Aortic smooth muscle cell (primary cell): ENCODE measurements around the gene TMEM134. TPM values are rescaled to one million over a fixed set of nuclear protein-coding genes. Genes with fewer than 3 reads are reported as not detected.

Experiments
- total RNA-seq: library from RNA; depleted of rRNA; stranded (reverse); fragments of >200 nt; gene quantifications from 2 replicates; pipeline ENCODE4 v1.2.3, GENCODE V29; 2014

TMEM134 gene, protein sequence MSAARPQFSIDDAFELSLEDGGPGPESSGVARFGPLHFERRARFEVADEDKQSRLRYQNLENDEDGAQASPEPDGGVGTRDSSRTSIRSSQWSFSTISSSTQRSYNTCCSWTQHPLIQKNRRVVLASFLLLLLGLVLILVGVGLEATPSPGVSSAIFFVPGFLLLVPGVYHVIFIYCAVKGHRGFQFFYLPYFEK
- total RNA-seq, result 20.5 and 21.1 TPM in 2 replicates

DNA sequence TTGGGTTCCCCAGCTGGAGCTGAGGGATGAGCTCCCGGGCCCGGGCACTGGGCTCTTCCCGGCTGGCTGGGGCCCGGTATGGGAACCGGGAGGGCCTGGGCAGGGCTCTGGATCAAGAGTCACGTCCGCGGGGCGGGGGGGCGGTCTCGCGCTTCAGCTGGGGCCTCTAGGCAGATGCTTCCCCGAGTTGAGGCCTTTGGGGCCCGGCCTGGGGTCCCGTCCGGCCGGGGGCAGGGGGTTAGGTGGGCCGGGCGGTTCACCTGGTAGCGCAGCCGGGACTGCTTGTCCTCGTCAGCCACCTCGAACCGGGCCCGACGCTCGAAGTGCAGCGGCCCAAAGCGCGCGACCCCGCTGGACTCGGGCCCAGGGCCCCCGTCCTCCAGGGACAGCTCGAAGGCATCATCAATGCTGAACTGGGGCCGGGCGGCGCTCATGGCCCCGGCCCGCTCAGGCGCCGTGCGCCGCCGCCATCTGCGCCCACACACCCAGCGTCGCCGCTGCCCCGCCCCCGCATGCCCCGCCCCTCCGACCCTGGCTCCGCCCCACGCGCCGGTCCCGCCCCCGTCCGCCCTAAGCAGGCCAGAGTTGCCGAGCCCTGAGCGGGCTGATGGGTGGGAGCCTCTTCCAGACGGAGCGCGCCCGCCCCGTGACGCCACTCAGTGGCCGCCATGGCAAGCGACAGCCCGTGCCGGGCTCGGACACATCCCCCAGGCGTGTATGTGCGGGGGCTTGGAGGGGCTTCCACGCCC, at the start of gene TMEM134:
Gene TMEM134 (minus strand): TSS at position 493 of the 749 bp plus-strand sequence. CDS start 59 bp downstream, at position 434.

DNA sequence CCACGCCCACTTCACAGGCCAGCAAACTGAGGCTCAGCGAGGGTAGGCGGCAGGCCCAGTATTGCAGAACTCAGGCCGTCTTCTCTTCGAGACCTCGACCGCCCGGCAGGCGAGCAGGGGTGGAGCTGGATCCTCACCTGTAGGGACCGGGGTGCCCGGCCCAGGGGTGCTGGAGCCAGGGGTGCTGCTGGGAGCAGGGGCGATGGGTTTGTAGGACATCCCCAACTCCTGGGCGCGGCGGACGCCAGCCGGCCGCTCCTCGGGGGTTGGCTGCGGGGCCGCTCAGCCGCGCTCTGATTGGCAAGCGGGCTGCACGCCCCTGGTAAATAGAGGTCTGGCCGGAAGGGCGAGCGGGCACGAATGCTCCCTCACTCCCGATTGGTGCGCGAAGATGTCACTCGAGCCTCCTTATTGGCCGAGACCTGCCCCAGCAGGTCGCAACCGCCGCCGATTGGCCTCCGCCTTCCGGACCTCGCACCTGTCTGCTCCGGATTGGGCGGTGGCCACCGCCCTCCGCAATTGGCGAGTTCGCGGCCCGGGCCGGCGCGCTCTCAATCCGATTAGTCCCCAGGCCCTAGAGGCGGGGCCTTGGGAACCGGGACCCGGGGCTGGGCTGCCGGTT, 38.9 kb upstream of the TMEM134 start, which contains the start of gene CDK2AP2:
Gene CDK2AP2 (minus strand): TSS at position 299 of the 622 bp plus-strand sequence. CDS start 80 bp downstream, at position 219.

DNA sequence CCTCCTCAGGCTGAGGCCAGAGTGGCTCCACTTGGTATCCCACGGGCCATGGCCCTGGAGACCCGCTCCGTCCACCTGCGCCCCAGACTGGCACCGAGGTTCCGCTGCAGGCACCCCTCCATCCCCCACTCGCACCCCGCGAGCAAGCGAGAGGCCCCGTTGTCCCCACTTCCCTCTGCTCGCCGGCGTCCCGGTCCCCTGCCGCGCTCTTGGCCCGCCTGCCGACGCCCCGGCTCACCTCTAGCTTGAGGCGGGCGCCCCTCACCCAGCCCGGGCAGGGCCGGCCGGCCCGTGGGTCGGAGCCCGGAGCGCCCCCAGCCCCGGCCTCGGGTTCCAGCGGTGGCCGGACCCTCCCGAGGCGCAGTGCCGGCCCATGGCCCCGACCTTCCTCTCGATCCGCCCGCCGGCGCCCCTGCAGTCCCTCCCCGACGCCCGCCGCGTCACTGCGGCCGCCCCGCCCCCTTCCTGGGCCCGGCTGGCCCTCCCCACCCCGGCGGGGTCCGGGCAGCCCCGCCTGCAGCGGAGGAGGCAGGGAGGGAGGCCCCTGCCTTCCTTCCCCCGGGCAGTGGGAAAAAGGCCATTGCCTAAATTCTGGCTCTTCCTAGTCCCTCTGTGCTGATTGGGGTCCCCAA, 36.0 kb upstream of the TMEM134 start, which contains the start of gene PITPNM1:
Gene PITPNM1 (minus strand): TSS at position 414 of the 632 bp plus-strand sequence. CDS start 1,183 bp downstream, outside the sequence.

DNA sequence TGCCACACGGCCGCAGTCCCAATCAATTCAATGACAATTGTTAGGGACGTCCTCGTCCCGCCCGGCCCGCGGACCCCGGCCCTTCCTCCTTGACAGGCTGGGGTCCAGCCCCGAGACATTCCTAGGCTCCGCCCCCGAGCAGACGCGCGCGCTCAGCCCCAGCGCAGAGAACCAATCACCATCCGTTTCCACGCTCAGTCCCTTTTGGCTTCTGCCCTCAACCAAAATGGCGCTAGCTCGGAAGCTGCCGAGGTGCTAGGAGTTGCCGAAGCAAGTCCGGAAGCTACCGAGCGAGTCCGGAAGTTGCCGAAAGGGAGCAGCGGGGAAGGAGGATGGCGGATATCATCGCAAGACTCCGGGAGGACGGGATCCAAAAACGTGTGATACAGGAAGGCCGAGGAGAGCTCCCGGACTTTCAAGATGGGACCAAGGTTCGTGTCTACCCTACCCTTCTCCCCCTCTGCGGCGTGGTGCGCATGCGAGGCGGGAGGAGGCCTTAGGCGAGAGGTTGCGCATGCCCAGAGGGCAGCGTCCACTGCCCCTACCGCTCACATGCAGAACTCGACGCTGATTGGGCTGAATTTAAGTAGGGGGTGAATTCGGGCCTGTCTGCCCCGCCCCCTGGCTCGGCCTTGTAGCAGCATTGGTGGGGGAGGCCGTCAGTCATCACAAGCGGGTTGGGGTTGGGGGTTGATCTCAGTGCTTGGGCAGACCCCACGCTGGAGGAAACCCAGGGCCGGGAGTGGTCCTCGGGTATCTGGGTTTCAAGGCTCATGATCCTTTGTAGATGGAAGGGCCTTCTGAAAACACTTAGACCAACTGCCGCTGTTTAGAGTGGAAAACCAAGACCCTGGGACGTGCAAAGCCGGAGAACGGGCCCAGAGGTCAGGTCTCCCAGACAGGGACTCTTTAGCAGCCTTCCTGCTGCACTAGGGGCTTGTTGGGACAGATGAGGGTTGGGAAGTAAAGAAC, 14.1 kb upstream of the TMEM134 start, which contains the start of gene AIP:
Gene AIP (plus strand): TSS at position 200 of the 972 bp plus-strand sequence. CDS start 133 bp downstream, at position 333.

DNA sequence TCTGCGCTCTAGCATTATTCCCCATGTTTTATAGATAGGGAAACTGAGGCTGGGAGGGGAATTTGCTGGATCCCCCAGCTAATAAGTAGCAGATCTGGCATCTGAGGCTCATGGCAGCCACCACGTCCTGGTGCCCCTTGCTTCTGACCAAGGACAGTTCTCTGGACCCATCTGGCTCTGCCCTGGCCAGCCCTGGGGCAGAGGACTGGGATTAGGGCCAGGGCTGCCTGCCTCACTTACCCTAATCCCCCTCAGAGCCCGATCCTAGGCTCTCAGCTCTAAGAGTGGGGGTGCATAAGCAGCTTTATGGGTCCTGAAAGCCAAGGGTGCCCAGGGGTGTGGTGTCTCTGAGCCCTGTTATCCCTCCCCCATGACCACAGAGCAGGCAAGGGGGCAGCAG, 14.0 kb downstream of the TMEM134 start, which contains the start of gene CABP4:
Gene CABP4 (plus strand): TSS at position 301 of the 400 bp plus-strand sequence. CDS start 70 bp downstream, at position 371.

GRCh38 chr11:67452141-67452952, 16.7 kb downstream of the TMEM134 start, which contains the start of gene GPR152:
TSS of gene GPR152 (minus strand) at chr11:67452729. CDS start at chr11:67452724, 5 bp downstream.

GRCh38 chr11:67437082-67437808, 31.8 kb downstream of the TMEM134 start, which contains the start of gene PTPRCAP:
TSS of gene PTPRCAP (minus strand) at chr11:67437682. CDS start at chr11:67437619, 63 bp downstream.

DNA sequence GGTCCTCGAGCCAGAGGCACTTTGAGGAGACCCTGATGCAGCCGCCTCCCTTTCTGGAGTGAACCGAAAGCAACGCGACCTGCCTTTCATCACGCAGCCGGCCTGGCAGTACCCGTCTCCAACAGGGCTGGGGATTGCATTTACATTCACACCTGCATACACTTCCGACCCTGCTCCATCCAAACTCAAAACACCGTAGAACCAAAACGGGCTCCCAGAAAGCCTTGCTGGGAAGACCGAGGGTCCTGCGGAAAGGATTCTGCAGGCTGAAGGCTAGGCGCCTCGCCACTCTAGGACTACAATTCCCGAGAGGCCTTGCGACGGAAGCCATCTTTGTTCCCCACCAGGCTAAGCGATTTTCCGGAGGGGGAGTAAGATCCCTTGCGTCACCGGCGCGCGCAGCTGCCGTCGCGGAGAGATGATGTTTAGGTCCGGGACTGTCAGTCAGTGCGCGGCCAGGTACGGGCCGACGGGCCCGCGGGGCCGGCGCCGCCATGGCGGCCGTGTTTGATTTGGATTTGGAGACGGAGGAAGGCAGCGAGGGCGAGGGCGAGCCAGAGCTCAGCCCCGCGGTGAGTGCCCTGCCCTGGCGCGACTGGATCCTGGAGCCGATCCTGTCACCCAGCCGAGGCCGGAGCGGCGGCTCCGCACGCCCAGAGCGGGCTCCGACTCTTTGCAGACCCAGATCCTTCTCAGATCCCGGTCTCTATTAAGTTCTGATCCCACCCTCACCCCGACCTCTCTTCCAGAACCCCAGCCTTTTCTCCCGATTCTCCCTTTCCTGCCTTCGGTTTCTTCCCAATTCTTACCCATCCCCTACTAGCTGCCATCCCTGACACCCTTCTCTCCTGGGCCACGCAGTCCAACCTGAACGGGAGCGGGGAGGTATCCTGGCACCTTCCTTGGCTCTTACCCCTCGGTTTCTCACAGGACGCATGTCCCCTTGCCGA, 40.7 kb downstream of the TMEM134 start, which contains the start of gene RPS6KB2:
Gene RPS6KB2 (plus strand): TSS at position 443 of the 950 bp plus-strand sequence. CDS start 52 bp downstream, at position 495.

GRCh38 chr11:67415501-67416304, 53.3 kb downstream of the TMEM134 start, which contains the start of gene CARNS1:
TSS of gene CARNS1 (plus strand) at chr11:67415678. CDS start at chr11:67416200, 522 bp downstream.

Other genes starting within 250 kb of the TMEM134 start
- gene GRK2, start 202.8 kb downstream of the TMEM134 start, total RNA-seq, result 26.0 and 31.7 TPM in 2 replicates
- gene ANKRD13D, start 179.9 kb downstream of the TMEM134 start, total RNA-seq, result 46.2 and 58.3 TPM in 2 replicates
- 8.9 and 11.1 TPM in 2 replicates for gene SSH3, start 165.7 kb downstream of the TMEM134 start, total RNA-seq
- gene POLD4, start 115.7 kb downstream of the TMEM134 start, total RNA-seq, result 38.7 and 39.3 TPM in 2 replicates
- gene CLCF1, start 95.7 kb downstream of the TMEM134 start, total RNA-seq, result 4.7 and 7.7 TPM in 2 replicates
- gene RAD9A, start 77.3 kb downstream of the TMEM134 start, total RNA-seq, result 5.2 and 5.8 TPM in 2 replicates
- 146 and 165 TPM in 2 replicates for gene PPP1CA, start 67.4 kb downstream of the TMEM134 start, total RNA-seq
- not detected in 2 replicates for gene TBC1D10C, start 65.2 kb downstream of the TMEM134 start, total RNA-seq
- 0.13 and 0.75 TPM in 2 replicates for gene CARNS1, start 53.6 kb downstream of the TMEM134 start, total RNA-seq
- gene RPS6KB2, start 40.8 kb downstream of the TMEM134 start, total RNA-seq, result 42.8 and 53.8 TPM in 2 replicates
- gene PTPRCAP, start 31.6 kb downstream of the TMEM134 start, total RNA-seq, result 0.25 and 0.26 TPM in 2 replicates
- 128 and 130 TPM in 2 replicates for gene CORO1B, start 25.8 kb downstream of the TMEM134 start, total RNA-seq
- not detected in 2 replicates for gene GPR152, start 16.5 kb downstream of the TMEM134 start, total RNA-seq
- gene CABP4, start 13.9 kb downstream of the TMEM134 start, total RNA-seq, result 0.19 and 0.26 TPM in 2 replicates
- gene AIP, start 13.8 kb upstream of the TMEM134 start, total RNA-seq, result 87.0 and 102 TPM in 2 replicates
- 28.8 and 41.4 TPM in 2 replicates for gene PITPNM1, start 36.1 kb upstream of the TMEM134 start, total RNA-seq
- 15.4 and 16.2 TPM in 2 replicates for gene CDK2AP2, start 38.9 kb upstream of the TMEM134 start, total RNA-seq
- gene CABP2, start 54.2 kb upstream of the TMEM134 start, total RNA-seq, result not detected in 2 replicates
- 1,013 and 1,126 TPM in 2 replicates for gene GSTP1, start 114.6 kb upstream of the TMEM134 start, total RNA-seq
- 164 and 209 TPM in 2 replicates for gene NDUFV1, start 137.7 kb upstream of the TMEM134 start, total RNA-seq
- 5.1 and 7.3 TPM in 2 replicates for gene NUDT8, start 160.7 kb upstream of the TMEM134 start, total RNA-seq
- gene TBX10, start 170.5 kb upstream of the TMEM134 start, total RNA-seq, result not detected in 2 replicates
- gene ACY3, start 181.5 kb upstream of the TMEM134 start, total RNA-seq, result not detected in 2 replicates
- gene ALDH3B2, start 205.4 kb upstream of the TMEM134 start, total RNA-seq, result not detected in 2 replicates